PC-3 (cell line): ENCODE data around the gene SF3B2.

Experiments used
- EZH2 ChIP-seq: fragments of 300-600 bp; sonication (generic); IDR thresholded peaks from one replicate; pipeline ENCODE4 v1.6.1; 2017; ENCODE audit warnings: antibody characterized with exemption, mild to moderate bottlenecking, low read length; ENCODE audit not compliant: unreplicated experiment
- EZH2phosphoT487 ChIP-seq: fragments of 300-600 bp; sonication (generic); IDR thresholded peaks from 2 replicates; pipeline ENCODE4 v1.6.1; 2018; ENCODE audit warnings: mild to moderate bottlenecking, antibody characterized with exemption, low read length, borderline replicate concordance
- TF ChIP-seq, protein P1 (sequence below): fragments of 300-600 bp; sonication (generic); conservative IDR thresholded peaks from 2 replicates; pipeline ENCODE4 v1.5.1; 2017; ENCODE audit warnings: antibody characterized with exemption, low read depth, mild to moderate bottlenecking, low read length

DNA sequence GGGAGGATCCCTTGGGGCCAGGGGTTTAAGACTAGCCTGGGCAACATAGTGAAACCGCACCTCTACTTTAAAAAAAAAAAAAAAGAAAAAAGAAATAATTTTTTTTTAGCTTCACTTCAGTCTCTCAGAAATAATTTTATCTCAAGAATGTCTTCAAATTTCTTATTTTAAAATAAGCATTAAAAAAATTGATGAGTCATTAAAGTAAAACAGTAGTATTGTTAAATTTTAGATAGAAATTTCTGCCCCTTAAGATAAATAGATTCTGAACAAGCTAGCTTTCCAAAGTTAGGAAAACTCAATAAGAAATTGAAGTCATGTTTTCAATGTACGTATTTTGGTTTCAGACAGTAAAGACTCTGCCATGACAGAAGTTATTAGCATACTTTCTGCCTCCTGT is 10.2 kb downstream of the SF3B2 start:
- TF ChIP-seq, protein P1, sequence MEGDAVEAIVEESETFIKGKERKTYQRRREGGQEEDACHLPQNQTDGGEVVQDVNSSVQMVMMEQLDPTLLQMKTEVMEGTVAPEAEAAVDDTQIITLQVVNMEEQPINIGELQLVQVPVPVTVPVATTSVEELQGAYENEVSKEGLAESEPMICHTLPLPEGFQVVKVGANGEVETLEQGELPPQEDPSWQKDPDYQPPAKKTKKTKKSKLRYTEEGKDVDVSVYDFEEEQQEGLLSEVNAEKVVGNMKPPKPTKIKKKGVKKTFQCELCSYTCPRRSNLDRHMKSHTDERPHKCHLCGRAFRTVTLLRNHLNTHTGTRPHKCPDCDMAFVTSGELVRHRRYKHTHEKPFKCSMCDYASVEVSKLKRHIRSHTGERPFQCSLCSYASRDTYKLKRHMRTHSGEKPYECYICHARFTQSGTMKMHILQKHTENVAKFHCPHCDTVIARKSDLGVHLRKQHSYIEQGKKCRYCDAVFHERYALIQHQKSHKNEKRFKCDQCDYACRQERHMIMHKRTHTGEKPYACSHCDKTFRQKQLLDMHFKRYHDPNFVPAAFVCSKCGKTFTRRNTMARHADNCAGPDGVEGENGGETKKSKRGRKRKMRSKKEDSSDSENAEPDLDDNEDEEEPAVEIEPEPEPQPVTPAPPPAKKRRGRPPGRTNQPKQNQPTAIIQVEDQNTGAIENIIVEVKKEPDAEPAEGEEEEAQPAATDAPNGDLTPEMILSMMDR: no peak
- no peak for TF ChIP-seq EZH2
- no peak for TF ChIP-seq EZH2phosphoT487
